OCI-LY3 (cell line): ENCODE results near the gene ADAMTS2.

Source experiments
- CTCF ChIP-seq: fragments of 200-600, 300-600 bp; sonication (generic); IDR thresholded peaks from 2 replicates; pipeline ENCODE4 v1.5.1; 2014; ENCODE audit warnings: antibody characterized with exemption, low read length, low read depth
- EZH2phosphoT487 ChIP-seq: fragments of 200-600 bp; shearing (Covaris generic); IDR thresholded peaks from 2 replicates; pipeline ENCODE4 v1.6.1; 2018; ENCODE audit warnings: antibody characterized with exemption, mixed run types, low read depth

- TF ChIP-seq CTCF (no peak), EZH2phosphoT487 (no peak)
These were observed 80.3 kb downstream of the ADAMTS2 start for GRCh38 chr5:179264783-179265513.
